ENCODE results near the gene SDSL.

Gene SDSL, protein sequence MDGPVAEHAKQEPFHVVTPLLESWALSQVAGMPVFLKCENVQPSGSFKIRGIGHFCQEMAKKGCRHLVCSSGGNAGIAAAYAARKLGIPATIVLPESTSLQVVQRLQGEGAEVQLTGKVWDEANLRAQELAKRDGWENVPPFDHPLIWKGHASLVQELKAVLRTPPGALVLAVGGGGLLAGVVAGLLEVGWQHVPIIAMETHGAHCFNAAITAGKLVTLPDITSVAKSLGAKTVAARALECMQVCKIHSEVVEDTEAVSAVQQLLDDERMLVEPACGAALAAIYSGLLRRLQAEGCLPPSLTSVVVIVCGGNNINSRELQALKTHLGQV

DNA sequence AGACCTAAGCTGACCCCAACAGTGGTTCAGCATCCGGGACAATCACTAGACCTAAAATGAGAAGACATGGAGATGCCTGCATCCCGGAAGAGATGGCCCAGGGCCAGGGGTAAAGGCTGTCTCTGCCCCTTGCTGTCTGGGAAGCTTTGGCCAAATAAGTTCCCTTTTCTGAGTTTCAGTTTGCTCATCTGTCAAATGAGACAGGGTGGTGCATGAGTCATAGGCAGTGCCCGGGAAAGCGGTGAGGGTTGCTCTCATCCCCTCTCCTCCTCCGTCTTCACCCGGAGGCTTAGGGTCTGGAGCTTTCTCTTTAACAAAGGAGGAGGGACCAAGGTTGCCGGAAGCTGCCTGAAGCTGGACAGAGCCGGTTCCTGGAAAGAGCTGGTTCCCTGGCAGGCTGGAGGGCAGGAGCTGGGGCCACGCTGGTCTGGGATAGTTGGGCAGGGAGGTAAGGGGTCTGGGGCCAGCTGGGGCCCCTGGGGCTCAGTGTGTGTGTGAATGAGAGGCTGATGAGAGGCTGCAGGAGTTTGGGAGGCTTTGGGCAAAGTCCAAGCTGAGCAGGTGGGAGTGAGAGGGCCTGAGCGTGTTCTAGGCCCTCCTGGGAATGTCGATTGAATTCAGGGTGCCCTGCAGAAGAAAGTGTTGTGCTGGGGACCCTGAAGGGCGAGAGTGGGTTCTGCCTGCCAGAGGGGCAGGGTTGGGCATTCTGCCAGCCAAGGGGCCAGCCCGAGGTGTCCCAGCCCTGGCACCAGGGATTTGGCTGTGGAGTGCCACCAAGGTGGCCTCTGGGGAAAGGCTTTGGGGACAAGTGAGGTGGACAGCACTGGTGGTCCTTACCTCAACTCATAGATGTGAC lies at the start of gene SDSL:
SDSL (plus strand) TSS at position 351 of the 856 bp plus-strand sequence. CDS start 5,603 bp downstream, outside the sequence.
- Histone ChIP-seq H3K27me3 (replicated peaks; ENCODE audit: control insufficient read depth, insufficient read depth, low read length) (peaks cover 5% of the 10 kb centered on the region), H3K4me1 (ENCODE audit: control insufficient read depth, insufficient read depth, low read length) (peaks cover 15% of the 10 kb centered on the region), H3K4me3 (ENCODE audit: low read length) (peak within 1 kb of the TSS; percentile 86), H3K9ac (ENCODE audit: low read length) (peak within 1 kb of the TSS; percentile 85), H3K36me3 (ENCODE audit: control insufficient read depth, insufficient read depth, low read length, severe bottlenecking) (no peaks in the 10 kb centered on the region), H3K9me3 (ENCODE audit: control insufficient read depth, low read length) (no peaks in the 10 kb centered on the region)
- DNase-seq (ENCODE audit: low read depth), result peak; percentile 82

DNA sequence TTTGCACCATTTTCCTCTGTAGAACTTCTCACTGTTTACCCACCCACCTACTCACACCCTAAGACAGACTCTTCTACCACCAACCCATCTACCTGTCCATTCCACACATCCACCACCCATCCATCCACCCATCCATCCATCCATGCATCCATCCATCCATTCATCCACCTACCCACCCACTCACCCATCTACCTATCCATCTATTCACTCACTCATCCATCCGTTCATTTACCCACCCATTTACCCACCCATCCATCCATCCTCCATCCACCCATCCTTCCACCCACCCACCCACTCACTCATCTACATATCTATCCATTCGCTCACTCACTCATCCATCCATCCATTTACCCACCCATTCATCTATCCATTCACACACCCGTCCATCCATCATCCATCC lies 48.7 kb upstream of the SDSL start:
- no peak overlapping the region for H3K4me3 ChIP-seq (ENCODE audit: low read length)
- H3K36me3 ChIP-seq (ENCODE audit: control insufficient read depth, insufficient read depth, low read length, severe bottlenecking), result peaks cover 42% of the 10 kb centered on the region

DNA sequence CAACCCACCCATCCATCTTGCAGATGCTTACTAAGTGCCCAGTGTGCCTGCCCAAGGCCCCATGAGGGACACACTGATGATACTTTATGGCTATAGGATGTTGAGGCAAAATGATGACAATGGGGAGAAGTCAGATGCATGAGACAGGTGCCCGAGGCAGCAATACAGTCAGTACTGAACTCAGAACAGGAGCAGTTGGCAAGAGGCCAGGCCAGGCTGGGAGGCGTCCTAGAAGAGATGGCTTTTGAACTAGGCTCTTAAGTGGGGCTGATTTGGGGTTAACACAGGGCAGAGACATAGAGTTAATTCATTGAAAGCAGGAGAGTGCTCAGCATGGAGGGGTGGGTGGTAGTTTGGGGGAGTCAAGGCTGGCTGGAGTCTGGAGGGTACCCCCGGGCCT lies 48.2 kb upstream of the SDSL start:
- Histone ChIP-seq H3K9me3 (ENCODE audit: control insufficient read depth, low read length) (peaks cover 3% of the 10 kb centered on the region), H3K4me3 (ENCODE audit: low read length) (no peak overlapping the region), H3K36me3 (ENCODE audit: control insufficient read depth, insufficient read depth, low read length, severe bottlenecking) (peaks cover 42% of the 10 kb centered on the region), H3K9ac (ENCODE audit: low read length) (no peak overlapping the region), H3K4me1 (ENCODE audit: control insufficient read depth, insufficient read depth, low read length) (peaks cover 7% of the 10 kb centered on the region), H3K27me3 (replicated peaks; ENCODE audit: control insufficient read depth, insufficient read depth, low read length) (no peaks in the 10 kb centered on the region)
- no peak for DNase-seq (ENCODE audit: low read depth)

More for the DNA sequence above, 48.7 kb upstream of the SDSL start:
- no peaks in the 10 kb centered on the region for H3K27me3 ChIP-seq (replicated peaks; ENCODE audit: control insufficient read depth, insufficient read depth, low read length)
- peaks cover 3% of the 10 kb centered on the region for H3K9me3 ChIP-seq (ENCODE audit: control insufficient read depth, low read length)
- no peak for DNase-seq (ENCODE audit: low read depth)
- H3K9ac ChIP-seq (ENCODE audit: low read length), result no peak overlapping the region
- H3K4me1 ChIP-seq (ENCODE audit: control insufficient read depth, insufficient read depth, low read length), result peaks cover 7% of the 10 kb centered on the region

DNA sequence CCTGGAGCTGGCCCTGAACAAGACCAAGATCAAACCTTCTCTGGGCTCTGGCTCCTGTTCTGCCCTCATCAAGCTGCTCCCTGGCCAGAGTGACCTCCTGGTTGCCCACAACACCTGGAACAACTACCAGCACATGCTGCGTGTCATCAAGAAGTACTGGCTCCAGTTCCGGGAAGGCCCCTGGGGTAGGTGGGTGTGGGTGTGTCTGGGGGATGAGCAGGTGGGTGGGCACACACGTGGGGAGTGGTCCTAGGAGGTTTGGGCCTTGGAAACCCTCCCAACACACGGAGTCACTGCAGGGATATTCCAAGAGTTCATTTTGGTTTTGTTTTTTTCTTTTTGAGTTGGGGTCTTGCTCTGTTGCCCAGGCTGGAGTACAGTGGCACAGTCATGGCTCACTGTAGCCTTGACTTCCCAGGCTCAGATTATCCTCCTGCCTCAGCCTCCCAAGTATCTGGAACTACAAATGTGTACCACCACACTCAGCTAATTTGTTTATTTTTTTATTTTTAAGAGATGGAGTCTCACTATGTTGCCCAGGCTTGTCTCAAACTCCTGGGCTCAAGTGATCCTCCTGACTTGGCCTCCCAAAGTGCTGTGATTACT lies 47.3 kb upstream of the SDSL start:
- DNase-seq (ENCODE audit: low read depth), result no peak
- no peaks in the 10 kb centered on the region for H3K27me3 ChIP-seq (replicated peaks; ENCODE audit: control insufficient read depth, insufficient read depth, low read length)
- no peak overlapping the region for H3K9ac ChIP-seq (ENCODE audit: low read length)
- peaks cover 42% of the 10 kb centered on the region for H3K36me3 ChIP-seq (ENCODE audit: control insufficient read depth, insufficient read depth, low read length, severe bottlenecking)
- peaks cover 3% of the 10 kb centered on the region for H3K9me3 ChIP-seq (ENCODE audit: control insufficient read depth, low read length)
- H3K4me1 ChIP-seq (ENCODE audit: control insufficient read depth, insufficient read depth, low read length), result no peaks in the 10 kb centered on the region
- H3K4me3 ChIP-seq (ENCODE audit: low read length), result no peak overlapping the region

DNA sequence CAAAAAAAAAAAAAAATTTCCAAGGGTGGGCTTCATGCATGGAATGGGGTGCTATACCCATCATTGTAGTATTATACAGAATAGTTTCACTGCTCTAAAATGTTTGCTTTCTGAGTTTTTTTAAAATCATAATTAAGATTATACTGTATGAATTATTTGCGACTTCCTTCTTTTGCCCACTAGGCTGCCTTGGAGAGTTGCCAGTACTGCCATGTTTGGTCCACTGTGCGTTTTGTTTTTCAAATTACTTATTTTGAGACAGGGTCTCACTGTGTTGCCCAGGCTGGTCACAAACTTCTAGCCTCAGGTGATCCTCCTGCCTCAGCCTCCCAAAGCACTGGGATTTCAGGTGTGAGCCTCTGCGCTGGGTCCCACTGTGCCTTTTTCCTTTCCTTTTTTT lies 43.9 kb upstream of the SDSL start:
- H3K36me3 ChIP-seq (ENCODE audit: control insufficient read depth, insufficient read depth, low read length, severe bottlenecking), result peaks cover 59% of the 10 kb centered on the region
- H3K4me3 ChIP-seq (ENCODE audit: low read length), result no peak overlapping the region
- no peak overlapping the region for H3K9ac ChIP-seq (ENCODE audit: low read length)
- H3K9me3 ChIP-seq (ENCODE audit: control insufficient read depth, low read length), result peaks cover 3% of the 10 kb centered on the region
- no peak for DNase-seq (ENCODE audit: low read depth)
- H3K27me3 ChIP-seq (replicated peaks; ENCODE audit: control insufficient read depth, insufficient read depth, low read length), result no peaks in the 10 kb centered on the region
- H3K4me1 ChIP-seq (ENCODE audit: control insufficient read depth, insufficient read depth, low read length), result no peaks in the 10 kb centered on the region

DNA sequence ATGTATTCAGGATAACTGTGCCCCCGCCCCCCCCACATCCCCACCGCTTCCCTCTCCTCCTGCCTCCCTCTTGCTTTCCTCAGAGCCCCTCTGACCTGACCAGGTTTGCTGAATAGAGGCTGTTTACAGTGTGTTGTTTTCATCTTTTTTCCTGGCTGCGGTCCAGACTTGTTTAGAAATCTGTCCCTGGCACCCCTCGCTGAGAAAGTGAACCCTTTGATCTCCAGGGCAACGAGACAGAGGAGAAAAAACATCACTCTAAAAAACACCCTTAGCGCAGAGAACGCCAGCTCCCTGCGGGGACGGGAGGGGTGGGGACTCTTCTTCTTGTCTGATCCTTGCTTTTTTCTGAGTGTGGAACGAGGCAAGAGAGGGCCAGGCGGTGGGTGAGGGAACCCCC lies 41.0 kb upstream of the SDSL start:
- no peak overlapping the region for H3K9ac ChIP-seq (ENCODE audit: low read length)
- no peaks in the 10 kb centered on the region for H3K27me3 ChIP-seq (replicated peaks; ENCODE audit: control insufficient read depth, insufficient read depth, low read length)
- no peak for DNase-seq (ENCODE audit: low read depth)
- H3K36me3 ChIP-seq (ENCODE audit: control insufficient read depth, insufficient read depth, low read length, severe bottlenecking), result peaks cover 56% of the 10 kb centered on the region
- no peaks in the 10 kb centered on the region for H3K9me3 ChIP-seq (ENCODE audit: control insufficient read depth, low read length)
- H3K4me1 ChIP-seq (ENCODE audit: control insufficient read depth, insufficient read depth, low read length), result no peaks in the 10 kb centered on the region
- no peak overlapping the region for H3K4me3 ChIP-seq (ENCODE audit: low read length)

DNA sequence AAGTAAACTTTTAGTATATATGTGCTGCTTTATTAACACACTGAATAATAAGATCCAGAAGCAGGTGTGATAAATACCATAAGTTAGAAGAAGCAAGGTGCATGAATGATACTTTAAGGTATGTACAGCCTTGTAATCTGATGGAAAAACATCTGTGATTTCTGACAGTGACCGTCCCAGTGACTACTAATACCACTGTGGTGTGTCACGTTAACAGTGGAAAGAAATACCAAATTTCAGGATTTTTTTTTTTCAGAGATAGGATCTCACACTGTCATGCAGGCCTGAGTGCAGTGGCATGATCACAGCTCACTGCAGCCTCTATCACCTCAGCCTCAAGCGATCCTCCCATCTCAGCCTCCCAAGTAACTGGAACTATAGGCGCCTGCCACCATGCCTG lies 40.0 kb upstream of the SDSL start:
- peaks cover 54% of the 10 kb centered on the region for H3K36me3 ChIP-seq (ENCODE audit: control insufficient read depth, insufficient read depth, low read length, severe bottlenecking)

DNA sequence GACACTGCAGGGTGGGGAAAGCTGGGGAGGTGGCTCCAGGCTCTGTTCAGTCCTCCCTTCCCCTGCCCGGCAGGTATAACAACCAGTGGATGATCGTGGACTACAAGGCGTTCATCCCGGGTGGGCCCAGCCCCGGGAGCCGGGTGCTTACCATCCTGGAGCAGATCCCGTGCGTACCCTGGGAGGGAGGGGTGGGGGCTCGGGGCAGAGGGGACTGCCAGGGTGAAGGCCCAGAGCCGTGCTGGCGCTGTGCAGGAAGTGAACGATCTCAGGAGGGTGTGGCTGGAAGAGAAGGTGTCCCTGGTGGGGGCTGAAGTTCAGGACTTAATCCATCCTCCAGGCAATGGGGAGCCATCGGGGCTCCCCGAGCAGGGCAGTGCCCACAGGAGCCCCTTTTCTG lies 37.4 kb upstream of the SDSL start:
- H3K27me3 ChIP-seq (replicated peaks; ENCODE audit: control insufficient read depth, insufficient read depth, low read length), result no peaks in the 10 kb centered on the region
- no peaks in the 10 kb centered on the region for H3K4me1 ChIP-seq (ENCODE audit: control insufficient read depth, insufficient read depth, low read length)
- H3K4me3 ChIP-seq (ENCODE audit: low read length), result no peak overlapping the region
- no peaks in the 10 kb centered on the region for H3K9me3 ChIP-seq (ENCODE audit: control insufficient read depth, low read length)
- no peak for DNase-seq (ENCODE audit: low read depth)
- no peak overlapping the region for H3K9ac ChIP-seq (ENCODE audit: low read length)
- peaks cover 63% of the 10 kb centered on the region for H3K36me3 ChIP-seq (ENCODE audit: control insufficient read depth, insufficient read depth, low read length, severe bottlenecking)

More for the DNA sequence above, 40.0 kb upstream of the SDSL start:
- no peak for DNase-seq (ENCODE audit: low read depth)
- Histone ChIP-seq H3K27me3 (replicated peaks; ENCODE audit: control insufficient read depth, insufficient read depth, low read length) (no peaks in the 10 kb centered on the region), H3K9ac (ENCODE audit: low read length) (no peak overlapping the region), H3K4me1 (ENCODE audit: control insufficient read depth, insufficient read depth, low read length) (no peaks in the 10 kb centered on the region), H3K9me3 (ENCODE audit: control insufficient read depth, low read length) (no peaks in the 10 kb centered on the region), H3K4me3 (ENCODE audit: low read length) (no peak overlapping the region)

DNA sequence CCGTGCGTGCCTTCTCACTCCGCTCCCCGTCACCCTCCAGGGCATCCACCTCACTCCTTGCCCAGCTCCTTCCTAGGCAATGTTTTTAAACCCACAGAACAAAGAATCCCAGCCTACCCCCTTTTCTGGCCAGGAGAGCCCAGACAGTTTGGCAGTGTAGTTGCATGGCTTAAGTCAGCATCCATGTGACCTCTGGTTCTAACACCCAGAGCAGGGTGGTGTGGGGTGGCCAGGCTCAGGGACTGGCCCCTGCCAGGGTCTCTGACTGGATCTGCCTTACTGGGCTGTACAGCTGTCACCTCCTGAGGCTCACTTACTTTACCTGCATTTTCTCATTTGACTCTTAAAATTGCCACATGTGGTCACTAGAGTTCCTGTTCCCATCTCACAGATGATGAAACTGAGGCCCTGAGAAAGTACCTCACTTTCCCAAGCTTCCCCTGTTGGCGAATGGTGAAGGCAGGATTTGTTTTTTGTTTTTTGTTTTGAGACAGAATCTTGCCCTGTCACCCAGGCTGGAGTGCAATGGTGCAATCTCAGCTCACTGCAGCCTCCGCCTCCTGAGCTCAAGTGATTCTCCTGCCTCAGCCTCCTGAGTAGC lies 36.8 kb upstream of the SDSL start:
- peaks cover 68% of the 10 kb centered on the region for H3K36me3 ChIP-seq (ENCODE audit: control insufficient read depth, insufficient read depth, low read length, severe bottlenecking)
- no peak overlapping the region for H3K9ac ChIP-seq (ENCODE audit: low read length)
- H3K9me3 ChIP-seq (ENCODE audit: control insufficient read depth, low read length), result no peaks in the 10 kb centered on the region
- no peak overlapping the region for H3K4me3 ChIP-seq (ENCODE audit: low read length)
- H3K4me1 ChIP-seq (ENCODE audit: control insufficient read depth, insufficient read depth, low read length), result no peaks in the 10 kb centered on the region
- DNase-seq (ENCODE audit: low read depth), result no peak
- H3K27me3 ChIP-seq (replicated peaks; ENCODE audit: control insufficient read depth, insufficient read depth, low read length), result no peaks in the 10 kb centered on the region

DNA sequence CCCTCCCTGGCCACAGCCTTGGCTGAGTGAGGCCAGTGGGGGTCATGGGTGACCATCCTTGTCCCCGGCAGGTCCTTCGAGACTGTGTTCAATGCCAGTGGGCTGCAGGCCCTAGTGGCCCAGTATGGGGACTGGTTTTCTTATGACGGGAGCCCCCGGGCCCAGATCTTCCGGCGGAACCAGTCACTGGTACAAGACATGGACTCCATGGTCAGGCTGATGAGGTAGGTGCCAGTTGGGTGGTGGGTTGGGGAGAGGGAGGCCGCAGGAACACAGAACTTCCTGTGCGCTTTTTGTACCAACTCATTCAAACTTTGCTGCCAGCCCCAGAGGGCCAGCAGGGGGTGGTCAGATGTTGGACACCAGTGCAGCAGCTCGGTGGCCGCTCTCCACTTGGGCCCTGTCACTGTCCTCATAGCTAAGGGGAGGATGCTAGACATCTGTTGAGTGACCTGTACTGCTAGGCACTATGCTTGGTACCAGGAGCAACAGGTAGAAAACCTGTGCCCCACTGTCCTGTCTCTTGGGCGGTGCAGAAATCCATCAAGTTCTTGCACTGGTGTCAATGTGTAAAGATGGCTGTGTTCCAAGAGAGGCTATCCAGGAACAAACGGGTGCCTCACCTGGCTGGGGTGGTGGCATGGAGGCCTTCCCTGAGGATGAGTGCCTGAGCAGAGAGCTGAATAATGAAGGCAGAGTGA lies 35.2 kb upstream of the SDSL start:
- no peaks in the 10 kb centered on the region for H3K9me3 ChIP-seq (ENCODE audit: control insufficient read depth, low read length)
- no peaks in the 10 kb centered on the region for H3K4me1 ChIP-seq (ENCODE audit: control insufficient read depth, insufficient read depth, low read length)
- H3K9ac ChIP-seq (ENCODE audit: low read length), result no peak overlapping the region
- no peak overlapping the region for H3K4me3 ChIP-seq (ENCODE audit: low read length)
- no peaks in the 10 kb centered on the region for H3K27me3 ChIP-seq (replicated peaks; ENCODE audit: control insufficient read depth, insufficient read depth, low read length)
- no peak for DNase-seq (ENCODE audit: low read depth)
- H3K36me3 ChIP-seq (ENCODE audit: control insufficient read depth, insufficient read depth, low read length, severe bottlenecking), result peaks cover 65% of the 10 kb centered on the region

All from adipocyte (in vitro differentiated cells).